NB4 (cell line): ENCODE measurements around the gene SMARCD1.

Source experiments
- DNase-seq: peaks from one replicate; pipeline ENCODE4 v3.0.0; 2010; ENCODE audit warnings: low read depth
- H3K4me3 ChIP-seq: one replicate; pipeline ENCODE4 v1.5.1; 2011; ENCODE audit warnings: mild to moderate bottlenecking, low read depth, low read length, moderate library complexity
- MAX ChIP-seq: IDR thresholded peaks from 2 replicates; pipeline ENCODE4 v1.6.1; 2011; ENCODE audit warnings: low read depth, low read length
- MYC ChIP-seq: IDR thresholded peaks from 2 replicates; pipeline ENCODE4 v1.6.1; 2011; ENCODE audit warnings: low read depth, low read length
- POLR2A ChIP-seq: IDR thresholded peaks from 2 replicates; pipeline ENCODE4 v1.6.1; 2011; ENCODE audit warnings: mild to moderate bottlenecking; ENCODE audit not compliant: insufficient read length; ENCODE audit errors: extremely low read depth
- TF ChIP-seq, protein P1 (sequence below): IDR thresholded peaks from one replicate; pipeline ENCODE4 v1.5.1; 2012; ENCODE audit warnings: low read depth, low read length

Gene SMARCD1

DNA sequence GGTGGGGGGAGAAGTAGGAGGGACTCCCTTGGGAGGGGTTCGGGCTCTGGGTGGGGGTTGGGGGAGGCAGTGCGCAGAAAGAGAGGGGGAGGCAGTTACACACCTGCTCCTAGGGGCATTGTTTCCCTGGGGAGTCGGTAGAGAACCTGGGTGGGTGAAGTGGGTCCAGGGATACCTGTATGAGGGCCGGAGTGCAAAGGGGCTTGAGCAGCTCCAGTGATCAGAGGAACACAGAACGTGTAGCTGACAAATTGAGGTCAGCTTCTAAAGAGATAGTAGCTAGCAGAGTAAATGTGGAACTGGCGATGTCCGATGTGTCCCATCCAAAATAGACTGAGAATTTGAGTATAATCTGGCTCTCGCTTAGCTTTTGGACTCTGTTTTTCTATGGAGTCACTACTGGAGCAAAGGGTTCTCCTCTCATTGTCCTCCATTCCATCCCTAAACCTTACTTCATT, 502 bp downstream of the SMARCD1 start:
- peak overlapping the region; percentile 79 for H3K4me3 ChIP-seq
- TF ChIP-seq MAX (no peak), POLR2A (no peak), MYC (no peak)
- TF ChIP-seq, protein P1, sequence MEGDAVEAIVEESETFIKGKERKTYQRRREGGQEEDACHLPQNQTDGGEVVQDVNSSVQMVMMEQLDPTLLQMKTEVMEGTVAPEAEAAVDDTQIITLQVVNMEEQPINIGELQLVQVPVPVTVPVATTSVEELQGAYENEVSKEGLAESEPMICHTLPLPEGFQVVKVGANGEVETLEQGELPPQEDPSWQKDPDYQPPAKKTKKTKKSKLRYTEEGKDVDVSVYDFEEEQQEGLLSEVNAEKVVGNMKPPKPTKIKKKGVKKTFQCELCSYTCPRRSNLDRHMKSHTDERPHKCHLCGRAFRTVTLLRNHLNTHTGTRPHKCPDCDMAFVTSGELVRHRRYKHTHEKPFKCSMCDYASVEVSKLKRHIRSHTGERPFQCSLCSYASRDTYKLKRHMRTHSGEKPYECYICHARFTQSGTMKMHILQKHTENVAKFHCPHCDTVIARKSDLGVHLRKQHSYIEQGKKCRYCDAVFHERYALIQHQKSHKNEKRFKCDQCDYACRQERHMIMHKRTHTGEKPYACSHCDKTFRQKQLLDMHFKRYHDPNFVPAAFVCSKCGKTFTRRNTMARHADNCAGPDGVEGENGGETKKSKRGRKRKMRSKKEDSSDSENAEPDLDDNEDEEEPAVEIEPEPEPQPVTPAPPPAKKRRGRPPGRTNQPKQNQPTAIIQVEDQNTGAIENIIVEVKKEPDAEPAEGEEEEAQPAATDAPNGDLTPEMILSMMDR: no peak
- DNase-seq: no peak

DNA sequence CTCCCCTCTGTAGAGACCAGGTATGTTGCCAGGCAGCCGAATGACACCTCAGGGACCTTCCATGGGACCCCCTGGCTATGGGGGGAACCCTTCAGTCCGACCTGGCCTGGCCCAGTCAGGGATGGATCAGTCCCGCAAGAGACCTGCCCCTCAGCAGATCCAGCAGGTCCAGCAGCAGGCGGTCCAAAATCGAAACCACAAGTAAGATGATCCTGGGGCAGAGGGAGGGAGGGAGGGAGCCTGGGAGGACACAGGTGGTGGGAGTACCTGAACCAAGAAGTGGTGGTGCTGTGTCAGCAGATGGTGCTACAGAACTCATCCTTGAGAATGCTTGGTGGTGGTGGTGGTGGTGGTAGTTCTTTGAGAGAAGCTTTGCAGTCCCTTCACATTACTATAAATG, 1.0 kb downstream of the SMARCD1 start:
- H3K4me3 ChIP-seq: peak overlapping the region; percentile 79
- no peak for DNase-seq
- TF ChIP-seq MYC: no peak
- TF ChIP-seq, protein P1: no peak
- TF ChIP-seq MAX: no peak
- TF ChIP-seq POLR2A: no peak

- no peak for TF ChIP-seq MAX
- no peak for TF ChIP-seq MYC
- TF ChIP-seq, protein P1: no peak
- TF ChIP-seq POLR2A: no peak
- no peak for DNase-seq
- no peak overlapping the region for H3K4me3 ChIP-seq
These were observed 2.0 kb downstream of the SMARCD1 start for GRCh38 chr12:50087151-50087550.

DNA sequence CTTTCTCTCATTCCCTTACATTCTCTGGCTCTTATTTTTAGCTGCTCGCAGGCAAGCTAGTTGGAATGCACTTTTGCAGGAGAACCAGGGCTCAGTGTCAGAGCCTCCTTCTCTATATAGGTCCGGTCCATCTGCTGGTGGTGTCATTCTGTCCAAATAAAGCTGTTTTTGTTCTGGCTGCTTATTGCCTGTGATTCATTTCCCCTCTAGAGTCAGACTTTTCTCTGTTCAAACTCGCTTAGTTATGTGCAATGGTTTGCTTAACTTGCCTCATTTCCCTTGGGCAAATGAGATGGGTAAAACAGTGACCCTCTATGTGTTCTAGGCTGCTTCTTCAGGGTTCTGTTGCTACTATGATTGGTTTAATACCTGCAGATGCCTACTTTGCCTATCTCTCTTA, 2.9 kb downstream of the SMARCD1 start:
- H3K4me3 ChIP-seq: no peak overlapping the region
- TF ChIP-seq, protein P1: no peak
- TF ChIP-seq POLR2A (no peak), MYC (no peak), MAX (no peak)
- no peak for DNase-seq

DNA sequence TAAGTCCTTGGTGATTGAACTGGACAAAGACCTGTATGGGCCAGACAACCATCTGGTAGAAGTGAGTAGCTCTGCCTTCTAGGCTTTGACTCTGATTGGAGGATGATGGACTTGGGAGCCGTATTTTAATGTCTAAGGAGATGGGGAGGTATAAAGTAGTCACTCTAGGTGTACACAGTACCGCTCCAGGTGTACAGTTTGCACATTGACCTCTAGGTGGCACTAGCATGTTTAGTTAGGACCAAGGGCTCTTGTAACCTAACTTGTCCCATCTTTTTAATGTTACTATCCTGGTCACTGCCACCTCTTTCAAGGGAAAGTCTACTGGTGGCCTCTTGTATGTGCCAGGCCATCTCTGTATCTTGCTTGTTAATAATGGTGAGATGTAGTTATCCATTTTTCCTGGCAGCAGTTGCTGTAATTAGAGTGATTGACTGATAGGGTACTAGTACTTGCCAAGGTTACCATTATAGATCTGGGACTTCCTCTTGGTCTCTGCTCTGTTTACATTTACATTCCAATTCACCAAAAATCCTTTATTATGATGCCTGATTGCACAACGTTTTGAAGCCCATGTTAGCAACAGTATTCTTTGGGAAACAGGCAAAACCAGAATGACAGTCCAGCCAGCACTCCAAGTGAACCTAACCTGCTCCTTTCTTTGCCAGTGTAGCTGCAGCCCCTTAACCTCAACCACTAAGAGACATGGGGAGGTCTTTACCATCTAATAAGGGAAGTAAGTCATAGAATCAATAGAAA, 3.6 kb downstream of the SMARCD1 start:
- DNase-seq: peak; percentile 67
- H3K4me3 ChIP-seq: no peak overlapping the region
- TF ChIP-seq POLR2A: no peak
- TF ChIP-seq, protein P1: peak; percentile 94

GRCh38 chr12:50089730-50090129, 4.6 kb downstream of the SMARCD1 start:
- no peak for TF ChIP-seq MAX
- TF ChIP-seq MYC: no peak
- no peak for TF ChIP-seq POLR2A
- TF ChIP-seq, protein P1: no peak
- DNase-seq: no peak
- H3K4me3 ChIP-seq: no peak overlapping the region
